ENCODE data around the gene KAT6B.

Gene KAT6B

DNA sequence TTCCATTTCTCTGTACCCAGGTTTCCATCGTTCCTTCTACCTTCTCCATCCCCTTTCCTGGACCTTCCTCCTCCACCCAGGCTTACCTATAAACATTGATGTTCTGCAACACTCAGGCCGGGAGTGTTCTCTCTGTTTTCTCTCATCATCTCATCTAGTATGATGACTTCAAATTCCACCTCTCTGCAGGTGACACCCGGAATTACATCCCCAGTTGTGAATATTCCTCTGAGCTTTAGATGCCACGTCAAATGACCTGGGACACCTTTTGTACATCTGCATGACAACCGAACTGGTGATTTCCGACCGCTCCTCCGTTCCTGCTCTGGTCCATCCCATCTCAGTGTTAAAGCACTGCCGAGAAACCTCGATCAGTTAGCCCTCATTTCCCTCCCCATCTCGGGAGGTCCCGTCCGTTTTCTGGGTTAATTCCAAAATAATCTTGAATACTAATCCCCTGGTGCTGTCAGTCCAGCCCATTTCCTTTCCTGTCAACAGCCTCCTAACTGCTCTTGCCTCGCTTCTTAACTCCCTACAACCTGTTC lies 208.4 kb downstream of the KAT6B start:
- no peak for DNase-seq

GRCh38 chr10:75035975-75036708 lies 209.7 kb downstream of the KAT6B start:
- H3K27ac ChIP-seq (ENCODE audit: insufficient read depth, low read length, poor library complexity, severe bottlenecking): no peak overlapping the region
- H3K4me1 ChIP-seq (ENCODE audit: control insufficient read depth, insufficient read depth, low read length, poor library complexity, severe bottlenecking): no peaks in the 10 kb centered on the region
- no peak for DNase-seq
- no peaks in the 10 kb centered on the region for H3K36me3 ChIP-seq (ENCODE audit: control insufficient read depth, insufficient read depth, low read length)
- H3K9me3 ChIP-seq (ENCODE audit: control insufficient read depth, low read length): no peaks in the 10 kb centered on the region
- H3K4me3 ChIP-seq (ENCODE audit: insufficient read depth, low read depth, low read length, poor library complexity, severe bottlenecking): no peak overlapping the region
- H3K27me3 ChIP-seq (replicated peaks; ENCODE audit: control insufficient read depth, insufficient read depth, low read length, poor library complexity, severe bottlenecking): no peaks in the 10 kb centered on the region

More for the DNA sequence above, 208.4 kb downstream of the KAT6B start:
- Histone ChIP-seq H3K27ac (ENCODE audit: insufficient read depth, low read length, poor library complexity, severe bottlenecking) (no peak overlapping the region), H3K27me3 (replicated peaks; ENCODE audit: control insufficient read depth, insufficient read depth, low read length, poor library complexity, severe bottlenecking) (no peaks in the 10 kb centered on the region), H3K36me3 (ENCODE audit: control insufficient read depth, insufficient read depth, low read length) (peaks cover 10% of the 10 kb centered on the region), H3K9me3 (ENCODE audit: control insufficient read depth, low read length) (no peaks in the 10 kb centered on the region), H3K4me1 (ENCODE audit: control insufficient read depth, insufficient read depth, low read length, poor library complexity, severe bottlenecking) (no peaks in the 10 kb centered on the region), H3K4me3 (ENCODE audit: insufficient read depth, low read depth, low read length, poor library complexity, severe bottlenecking) (no peak overlapping the region)

DNA sequence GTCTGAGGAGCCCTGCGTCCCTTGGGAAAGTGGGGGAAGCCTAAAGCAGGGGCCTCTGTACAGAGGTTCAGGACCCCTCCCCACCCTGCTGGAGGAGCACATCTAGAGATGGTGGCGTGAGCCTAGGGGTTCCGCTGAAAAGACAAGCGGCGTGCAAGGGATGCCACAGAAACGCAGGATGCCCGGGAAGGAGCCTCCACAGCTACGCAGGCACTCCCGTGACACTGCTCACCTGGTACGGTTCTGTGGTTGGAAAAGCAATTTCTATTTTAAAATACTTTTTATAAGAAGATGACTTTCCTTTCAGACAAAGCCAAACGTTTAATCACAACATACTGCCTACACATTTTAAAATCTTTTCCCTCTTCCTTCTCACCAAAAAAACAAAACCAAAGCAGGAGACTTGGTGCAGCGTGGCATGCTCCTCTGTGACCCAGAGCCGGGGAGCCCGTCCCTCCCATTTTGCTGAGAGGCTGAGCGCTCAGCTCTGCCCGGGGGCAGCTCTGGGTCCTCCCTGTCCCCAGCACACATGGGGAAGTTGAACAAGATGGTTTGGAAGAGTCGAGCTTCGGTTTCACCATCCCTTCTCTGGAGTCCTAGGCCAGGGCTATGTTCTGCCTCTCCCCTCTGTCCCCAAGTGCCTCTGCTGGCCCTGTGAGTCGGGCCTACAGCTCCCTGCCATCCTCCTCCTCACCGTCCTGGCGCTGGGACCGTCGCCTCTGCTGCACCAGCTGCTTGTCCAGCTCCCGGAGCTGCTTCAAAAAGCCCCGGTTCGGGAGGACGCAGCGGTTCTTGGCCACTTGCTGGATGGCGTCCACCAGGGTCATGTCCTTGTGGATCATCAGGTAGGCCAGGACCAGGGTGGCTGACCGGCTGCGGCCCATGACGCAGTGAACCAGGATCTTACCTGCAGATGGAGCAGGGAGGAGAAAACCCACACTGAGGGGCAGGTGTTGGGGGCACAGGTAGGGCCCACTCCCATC lies 211.1 kb downstream of the KAT6B start:
- Histone ChIP-seq H3K4me3 (ENCODE audit: insufficient read depth, low read depth, low read length, poor library complexity, severe bottlenecking) (no peak overlapping the region), H3K4me1 (ENCODE audit: control insufficient read depth, insufficient read depth, low read length, poor library complexity, severe bottlenecking) (no peaks in the 10 kb centered on the region), H3K36me3 (ENCODE audit: control insufficient read depth, insufficient read depth, low read length) (no peaks in the 10 kb centered on the region), H3K27ac (ENCODE audit: insufficient read depth, low read length, poor library complexity, severe bottlenecking) (no peak overlapping the region), H3K27me3 (replicated peaks; ENCODE audit: control insufficient read depth, insufficient read depth, low read length, poor library complexity, severe bottlenecking) (no peaks in the 10 kb centered on the region), H3K9me3 (ENCODE audit: control insufficient read depth, low read length) (no peaks in the 10 kb centered on the region)
- no peak for DNase-seq

DNA sequence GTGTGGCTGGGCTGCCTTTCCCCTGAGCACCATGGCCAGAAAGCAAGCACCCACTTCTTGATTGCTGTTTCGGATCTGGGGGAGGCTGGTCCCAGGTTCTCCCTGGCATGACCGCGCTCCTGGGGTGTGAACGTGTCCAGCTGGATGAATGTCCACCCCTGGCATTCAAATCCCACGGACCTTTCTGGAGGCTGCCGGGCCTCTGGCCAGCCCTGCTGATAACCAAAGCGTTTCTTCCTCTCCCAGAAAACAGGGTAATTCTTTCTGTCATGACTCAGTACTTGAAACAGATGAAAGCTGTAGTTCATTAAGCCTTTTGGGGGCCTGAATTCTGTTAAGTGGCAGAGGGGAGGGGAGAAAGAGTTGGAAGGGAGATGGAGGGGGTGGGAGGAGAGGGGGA lies 211.9 kb downstream of the KAT6B start:
- Histone ChIP-seq H3K27me3 (replicated peaks; ENCODE audit: control insufficient read depth, insufficient read depth, low read length, poor library complexity, severe bottlenecking) (no peaks in the 10 kb centered on the region), H3K36me3 (ENCODE audit: control insufficient read depth, insufficient read depth, low read length) (no peaks in the 10 kb centered on the region), H3K27ac (ENCODE audit: insufficient read depth, low read length, poor library complexity, severe bottlenecking) (no peak overlapping the region), H3K4me1 (ENCODE audit: control insufficient read depth, insufficient read depth, low read length, poor library complexity, severe bottlenecking) (no peaks in the 10 kb centered on the region), H3K9me3 (ENCODE audit: control insufficient read depth, low read length) (no peaks in the 10 kb centered on the region), H3K4me3 (ENCODE audit: insufficient read depth, low read depth, low read length, poor library complexity, severe bottlenecking) (no peak overlapping the region)
- no peak for DNase-seq

GRCh38 chr10:75040576-75040975 lies 214.2 kb downstream of the KAT6B start:
- Histone ChIP-seq H3K9me3 (ENCODE audit: control insufficient read depth, low read length) (no peaks in the 10 kb centered on the region), H3K4me1 (ENCODE audit: control insufficient read depth, insufficient read depth, low read length, poor library complexity, severe bottlenecking) (peaks cover 6% of the 10 kb centered on the region), H3K27ac (ENCODE audit: insufficient read depth, low read length, poor library complexity, severe bottlenecking) (no peak overlapping the region), H3K27me3 (replicated peaks; ENCODE audit: control insufficient read depth, insufficient read depth, low read length, poor library complexity, severe bottlenecking) (no peaks in the 10 kb centered on the region), H3K4me3 (ENCODE audit: insufficient read depth, low read depth, low read length, poor library complexity, severe bottlenecking) (no peak overlapping the region), H3K36me3 (ENCODE audit: control insufficient read depth, insufficient read depth, low read length) (no peaks in the 10 kb centered on the region)
- DNase-seq: no peak

DNA sequence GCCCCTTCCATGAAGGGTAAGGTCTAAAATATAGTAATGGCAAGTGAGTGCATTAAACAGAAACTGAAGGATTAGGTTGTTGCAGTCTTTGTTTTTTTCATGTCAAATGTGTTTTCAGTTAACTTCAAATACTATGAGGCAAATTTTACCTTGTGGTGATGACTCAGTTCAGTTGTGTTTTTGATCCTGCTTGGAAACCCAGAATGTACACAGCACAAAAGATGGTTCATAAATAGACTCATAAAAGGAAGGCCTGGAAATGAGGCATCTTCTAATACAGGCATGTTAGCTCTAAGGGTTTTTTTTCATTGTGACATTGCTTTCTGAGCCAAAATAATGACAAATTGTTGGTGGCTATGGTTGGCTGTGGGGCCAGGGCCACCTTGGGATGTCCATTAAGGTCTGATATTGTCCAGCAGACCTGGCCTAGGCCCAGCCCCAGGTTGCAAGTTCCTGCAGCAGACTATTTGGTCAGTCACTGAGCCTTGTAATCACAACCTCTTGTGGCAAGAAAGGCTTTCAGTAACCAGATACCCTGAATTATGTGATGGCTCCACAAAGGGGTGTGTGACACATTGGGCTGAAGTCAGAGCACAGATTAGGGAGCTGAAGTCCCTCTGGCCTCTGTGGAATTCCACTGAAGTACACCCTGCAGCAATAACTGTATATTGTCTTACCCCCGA lies 216.0 kb downstream of the KAT6B start:
- no peak overlapping the region for H3K4me3 ChIP-seq (ENCODE audit: insufficient read depth, low read depth, low read length, poor library complexity, severe bottlenecking)
- no peak overlapping the region for H3K27ac ChIP-seq (ENCODE audit: insufficient read depth, low read length, poor library complexity, severe bottlenecking)
- H3K4me1 ChIP-seq (ENCODE audit: control insufficient read depth, insufficient read depth, low read length, poor library complexity, severe bottlenecking): peaks cover 6% of the 10 kb centered on the region
- no peaks in the 10 kb centered on the region for H3K9me3 ChIP-seq (ENCODE audit: control insufficient read depth, low read length)
- H3K36me3 ChIP-seq (ENCODE audit: control insufficient read depth, insufficient read depth, low read length): no peaks in the 10 kb centered on the region
- H3K27me3 ChIP-seq (replicated peaks; ENCODE audit: control insufficient read depth, insufficient read depth, low read length, poor library complexity, severe bottlenecking): no peaks in the 10 kb centered on the region
- DNase-seq: no peak

GRCh38 chr10:75043256-75044131 lies 217.1 kb downstream of the KAT6B start:
- no peaks in the 10 kb centered on the region for H3K36me3 ChIP-seq (ENCODE audit: control insufficient read depth, insufficient read depth, low read length)
- peak; percentile 16 to 49 (median 16) for DNase-seq
- peak overlapping the region; percentile 19 for H3K4me3 ChIP-seq (ENCODE audit: insufficient read depth, low read depth, low read length, poor library complexity, severe bottlenecking)
- no peak overlapping the region for H3K27ac ChIP-seq (ENCODE audit: insufficient read depth, low read length, poor library complexity, severe bottlenecking)
- H3K4me1 ChIP-seq (ENCODE audit: control insufficient read depth, insufficient read depth, low read length, poor library complexity, severe bottlenecking): peaks cover 6% of the 10 kb centered on the region
- no peaks in the 10 kb centered on the region for H3K27me3 ChIP-seq (replicated peaks; ENCODE audit: control insufficient read depth, insufficient read depth, low read length, poor library complexity, severe bottlenecking)
- no peaks in the 10 kb centered on the region for H3K9me3 ChIP-seq (ENCODE audit: control insufficient read depth, low read length)

DNA sequence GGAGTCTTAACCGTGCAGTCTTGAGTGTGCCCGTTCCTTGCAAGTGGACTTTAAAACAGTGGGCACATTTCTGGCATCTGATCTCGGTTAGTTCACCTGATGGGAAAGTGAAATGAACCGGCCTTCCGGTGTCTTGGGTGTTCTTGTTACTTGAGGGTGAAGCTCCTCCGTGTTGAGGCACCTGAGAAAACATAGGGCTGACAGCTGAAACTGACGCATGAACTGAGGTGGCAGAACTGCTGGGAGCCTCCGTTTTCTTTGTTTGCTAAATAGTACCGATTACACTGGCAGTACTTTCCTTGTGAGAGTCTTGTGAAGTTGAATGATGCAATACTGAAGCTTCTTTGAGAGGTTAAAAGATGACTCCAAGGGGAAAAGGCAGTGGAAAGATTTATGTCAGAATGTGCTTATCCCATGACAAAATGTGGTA lies 222.3 kb downstream of the KAT6B start:
- peaks cover 6% of the 10 kb centered on the region for H3K4me1 ChIP-seq (ENCODE audit: control insufficient read depth, insufficient read depth, low read length, poor library complexity, severe bottlenecking)
- DNase-seq: no peak
- no peak overlapping the region for H3K27ac ChIP-seq (ENCODE audit: insufficient read depth, low read length, poor library complexity, severe bottlenecking)
- no peaks in the 10 kb centered on the region for H3K36me3 ChIP-seq (ENCODE audit: control insufficient read depth, insufficient read depth, low read length)
- no peaks in the 10 kb centered on the region for H3K27me3 ChIP-seq (replicated peaks; ENCODE audit: control insufficient read depth, insufficient read depth, low read length, poor library complexity, severe bottlenecking)
- no peak overlapping the region for H3K4me3 ChIP-seq (ENCODE audit: insufficient read depth, low read depth, low read length, poor library complexity, severe bottlenecking)
- H3K9me3 ChIP-seq (ENCODE audit: control insufficient read depth, low read length): no peaks in the 10 kb centered on the region

Measured in effector memory CD4-positive, alpha-beta T cell (primary cell).